Ovary (tissue), 3 donors: ENCODE data around the gene ITGB6.

ENCODE experiments used
- CTCF ChIP-seq, 3 donors: fragments of 450-650 bp in 2 of 3; fragments of 200-600 bp in 1 of 3; IDR thresholded peaks; one replicate each; pipeline versions ENCODE4 v1.5.1 to v1.8.0; 2016 to 2022; ENCODE audit warnings: antibody characterized with exemption in 3 of 3, mild to moderate bottlenecking in 1 of 3
- EP300 ChIP-seq: sonication (generic); formaldehyde crosslinking; IDR thresholded peaks from one replicate; pipeline ENCODE4 v1.6.1; 2017; ENCODE audit warnings: antibody characterized with exemption
- POLR2A ChIP-seq: fragments of 450-650 bp; IDR thresholded peaks from one replicate; pipeline ENCODE4 v1.6.1; 2017; ENCODE audit warnings: antibody characterized with exemption, mild to moderate bottlenecking, moderate library complexity
- donor health status: DM: no; HTN: no; CAD: no.

GRCh38 chr2:160238392-160238791 is 38.3 kb upstream of the ITGB6 start:
- no peak for TF ChIP-seq CTCF (IDR thresholded peaks at IDR 0.05)
- no peak for TF ChIP-seq POLR2A
- TF ChIP-seq EP300, result no peak
